ENCODE measurements around the gene HSD17B10. TPM values are rescaled to one million over a fixed set of nuclear protein-coding genes. Genes with fewer than 3 reads are reported as not detected.

The HSD17B10 gene
- polyA plus RNA-seq, 1 donor from 2014 or later, result 112 TPM

DNA sequence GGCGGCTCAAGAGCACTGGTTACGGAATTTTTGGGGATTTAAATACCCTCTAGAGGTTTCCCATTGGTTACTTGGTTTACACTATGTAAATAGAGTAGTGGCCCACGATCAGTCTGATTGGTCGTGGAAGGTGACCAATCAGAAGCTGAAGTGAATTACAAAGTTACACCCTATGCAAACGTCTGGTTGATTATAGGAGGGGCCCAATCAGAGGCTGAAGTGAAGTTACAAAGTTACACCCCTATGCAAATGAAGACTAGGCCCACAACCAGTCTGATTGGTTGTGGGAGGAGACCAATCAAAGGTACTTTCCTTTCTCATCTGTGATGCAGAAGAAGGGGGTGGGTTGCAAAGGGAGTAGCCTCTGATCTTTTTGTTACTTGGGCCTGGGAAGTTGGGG is 45.1 kb upstream of the HSD17B10 start:
- H3K36me3 ChIP-seq (ENCODE audit: insufficient read depth, low read length), result no peaks in the 10 kb centered on the region
- H2AFZ ChIP-seq (ENCODE audit: low read depth, low read length), result no peak overlapping the region
- no peaks in the 10 kb centered on the region for H3F3A ChIP-seq (ENCODE audit: insufficient read depth, low read length, poor library complexity, severe bottlenecking)
- TF ChIP-seq EP300 (conservative IDR thresholded peaks at IDR 0.05; ENCODE audit: poor library complexity, severe bottlenecking) (no peak), EZH2 (IDR thresholded peaks at IDR 0.05; ENCODE audit: borderline replicate concordance, insufficient read depth, low read length, poor library complexity, severe bottlenecking) (no peak), MXI1 (conservative IDR thresholded peaks at IDR 0.05; ENCODE audit: poor library complexity, severe bottlenecking) (no peak), SMC3 (conservative IDR thresholded peaks at IDR 0.05; ENCODE audit: poor library complexity) (no peak), TAF1 (IDR thresholded peaks at IDR 0.05; ENCODE audit: low read depth) (no peak), POLR2AphosphoS5 (IDR thresholded peaks at IDR 0.05) (no peak), RAD21 (conservative IDR thresholded peaks at IDR 0.05) (no peak)
- TF ChIP-seq, protein P1, sequence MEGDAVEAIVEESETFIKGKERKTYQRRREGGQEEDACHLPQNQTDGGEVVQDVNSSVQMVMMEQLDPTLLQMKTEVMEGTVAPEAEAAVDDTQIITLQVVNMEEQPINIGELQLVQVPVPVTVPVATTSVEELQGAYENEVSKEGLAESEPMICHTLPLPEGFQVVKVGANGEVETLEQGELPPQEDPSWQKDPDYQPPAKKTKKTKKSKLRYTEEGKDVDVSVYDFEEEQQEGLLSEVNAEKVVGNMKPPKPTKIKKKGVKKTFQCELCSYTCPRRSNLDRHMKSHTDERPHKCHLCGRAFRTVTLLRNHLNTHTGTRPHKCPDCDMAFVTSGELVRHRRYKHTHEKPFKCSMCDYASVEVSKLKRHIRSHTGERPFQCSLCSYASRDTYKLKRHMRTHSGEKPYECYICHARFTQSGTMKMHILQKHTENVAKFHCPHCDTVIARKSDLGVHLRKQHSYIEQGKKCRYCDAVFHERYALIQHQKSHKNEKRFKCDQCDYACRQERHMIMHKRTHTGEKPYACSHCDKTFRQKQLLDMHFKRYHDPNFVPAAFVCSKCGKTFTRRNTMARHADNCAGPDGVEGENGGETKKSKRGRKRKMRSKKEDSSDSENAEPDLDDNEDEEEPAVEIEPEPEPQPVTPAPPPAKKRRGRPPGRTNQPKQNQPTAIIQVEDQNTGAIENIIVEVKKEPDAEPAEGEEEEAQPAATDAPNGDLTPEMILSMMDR (IDR thresholded peaks at IDR 0.05; ENCODE audit: poor library complexity, severe bottlenecking), result no peak
- TF ChIP-seq, protein P2, sequence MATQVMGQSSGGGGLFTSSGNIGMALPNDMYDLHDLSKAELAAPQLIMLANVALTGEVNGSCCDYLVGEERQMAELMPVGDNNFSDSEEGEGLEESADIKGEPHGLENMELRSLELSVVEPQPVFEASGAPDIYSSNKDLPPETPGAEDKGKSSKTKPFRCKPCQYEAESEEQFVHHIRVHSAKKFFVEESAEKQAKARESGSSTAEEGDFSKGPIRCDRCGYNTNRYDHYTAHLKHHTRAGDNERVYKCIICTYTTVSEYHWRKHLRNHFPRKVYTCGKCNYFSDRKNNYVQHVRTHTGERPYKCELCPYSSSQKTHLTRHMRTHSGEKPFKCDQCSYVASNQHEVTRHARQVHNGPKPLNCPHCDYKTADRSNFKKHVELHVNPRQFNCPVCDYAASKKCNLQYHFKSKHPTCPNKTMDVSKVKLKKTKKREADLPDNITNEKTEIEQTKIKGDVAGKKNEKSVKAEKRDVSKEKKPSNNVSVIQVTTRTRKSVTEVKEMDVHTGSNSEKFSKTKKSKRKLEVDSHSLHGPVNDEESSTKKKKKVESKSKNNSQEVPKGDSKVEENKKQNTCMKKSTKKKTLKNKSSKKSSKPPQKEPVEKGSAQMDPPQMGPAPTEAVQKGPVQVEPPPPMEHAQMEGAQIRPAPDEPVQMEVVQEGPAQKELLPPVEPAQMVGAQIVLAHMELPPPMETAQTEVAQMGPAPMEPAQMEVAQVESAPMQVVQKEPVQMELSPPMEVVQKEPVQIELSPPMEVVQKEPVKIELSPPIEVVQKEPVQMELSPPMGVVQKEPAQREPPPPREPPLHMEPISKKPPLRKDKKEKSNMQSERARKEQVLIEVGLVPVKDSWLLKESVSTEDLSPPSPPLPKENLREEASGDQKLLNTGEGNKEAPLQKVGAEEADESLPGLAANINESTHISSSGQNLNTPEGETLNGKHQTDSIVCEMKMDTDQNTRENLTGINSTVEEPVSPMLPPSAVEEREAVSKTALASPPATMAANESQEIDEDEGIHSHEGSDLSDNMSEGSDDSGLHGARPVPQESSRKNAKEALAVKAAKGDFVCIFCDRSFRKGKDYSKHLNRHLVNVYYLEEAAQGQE (IDR thresholded peaks at IDR 0.05; ENCODE audit: borderline replicate concordance), result no peak
- H3K4me3 ChIP-seq (ENCODE audit: low read length), result no peak overlapping the region
- no peaks in the 10 kb centered on the region for H3K9me2 ChIP-seq (ENCODE audit: insufficient read depth, low read length)
- no peaks in the 10 kb centered on the region for H4K20me1 ChIP-seq (ENCODE audit: insufficient read depth)
- H3K79me2 ChIP-seq (replicated peaks; ENCODE audit: insufficient read depth, low read length), result no peaks in the 10 kb centered on the region
- no peak overlapping the region for H3K27ac ChIP-seq (ENCODE audit: low read length)
- no peaks in the 10 kb centered on the region for H3K9me3 ChIP-seq (ENCODE audit: low read length)
- no peak overlapping the region for H3K4me2 ChIP-seq (ENCODE audit: low read length)
- no peak overlapping the region for H3K9ac ChIP-seq (ENCODE audit: low read length)
- H3K27me3 ChIP-seq (ENCODE audit: insufficient read depth, low read depth, low read length), result no peaks in the 10 kb centered on the region

- H3K4me2 ChIP-seq (ENCODE audit: low read length), result no peak overlapping the region
- no peak overlapping the region for H3K27ac ChIP-seq (ENCODE audit: low read length)
- no peaks in the 10 kb centered on the region for H3K27me3 ChIP-seq (ENCODE audit: insufficient read depth, low read depth, low read length)
- H4K20me1 ChIP-seq (ENCODE audit: insufficient read depth), result no peaks in the 10 kb centered on the region
- H3K9me2 ChIP-seq (ENCODE audit: insufficient read depth, low read length), result no peaks in the 10 kb centered on the region
- no peak overlapping the region for H3K9ac ChIP-seq (ENCODE audit: low read length)
- H3K4me3 ChIP-seq (ENCODE audit: low read length), result no peak overlapping the region
- TF ChIP-seq EP300 (conservative IDR thresholded peaks at IDR 0.05; ENCODE audit: poor library complexity, severe bottlenecking), result no peak
- TF ChIP-seq, protein P1 (IDR thresholded peaks at IDR 0.05; ENCODE audit: poor library complexity, severe bottlenecking), result no peak
- TF ChIP-seq, protein P2 (IDR thresholded peaks at IDR 0.05; ENCODE audit: borderline replicate concordance), result no peak
- TF ChIP-seq SMC3 (conservative IDR thresholded peaks at IDR 0.05; ENCODE audit: poor library complexity), result no peak
- TF ChIP-seq TAF1 (IDR thresholded peaks at IDR 0.05; ENCODE audit: low read depth), result no peak
- no peak for TF ChIP-seq EZH2 (IDR thresholded peaks at IDR 0.05; ENCODE audit: borderline replicate concordance, insufficient read depth, low read length, poor library complexity, severe bottlenecking)
- no peak overlapping the region for H2AFZ ChIP-seq (ENCODE audit: low read depth, low read length)
- H3K36me3 ChIP-seq (ENCODE audit: insufficient read depth, low read length), result no peaks in the 10 kb centered on the region
- H3F3A ChIP-seq (ENCODE audit: insufficient read depth, low read length, poor library complexity, severe bottlenecking), result no peaks in the 10 kb centered on the region
- H3K9me3 ChIP-seq (ENCODE audit: low read length), result no peaks in the 10 kb centered on the region
- no peaks in the 10 kb centered on the region for H3K79me2 ChIP-seq (replicated peaks; ENCODE audit: insufficient read depth, low read length)
Measured at GRCh38 chrX:53476371-53476770, 42.2 kb upstream of the HSD17B10 start.
